ENCODE measurements around the gene TRUB2. TPM values are rescaled to one million over a fixed set of nuclear protein-coding genes. Genes with fewer than 3 reads are reported as not detected.
"Not testable (repeated sequence)": the region's sequence is repeated elsewhere in the genome, so short reads cannot be mapped to it uniquely, and the experiment has no call there.

TRUB2 gene
- total RNA-seq, 1 experiment from 2014 or later, result 28.2 TPM

GRCh38 chr9:128288273-128289004, 33.8 kb downstream of the TRUB2 start:
- H3K4me3 ChIP-seq (ENCODE audit: low read length), result no peak overlapping the region
- H3K27ac ChIP-seq (ENCODE audit: low read length), result no peak overlapping the region
- peaks cover 5% of the 10 kb centered on the region for H3K4me1 ChIP-seq (ENCODE audit: low read length)
- no peaks in the 10 kb centered on the region for H4K20me1 ChIP-seq (ENCODE audit: insufficient read depth, low read depth, low read length)
- no peaks in the 10 kb centered on the region for H3K9me3 ChIP-seq (ENCODE audit: low read length)
- no peaks in the 10 kb centered on the region for H3K79me2 ChIP-seq (ENCODE audit: low read length)
- no peaks in the 10 kb centered on the region for H3K36me3 ChIP-seq (ENCODE audit: insufficient read depth, low read length)
- no peak overlapping the region for H3K4me2 ChIP-seq (ENCODE audit: low read depth, low read length, poor library complexity, severe bottlenecking)
- H3K9me2 ChIP-seq (replicated peaks; ENCODE audit: insufficient read depth, low read length), result no peaks in the 10 kb centered on the region
- H3K9ac ChIP-seq (ENCODE audit: low read length), result no peak overlapping the region
- no peak for DNase-seq
- no peaks in the 10 kb centered on the region for H3K27me3 ChIP-seq (ENCODE audit: low read length)
- no peak overlapping the region for H2AFZ ChIP-seq (ENCODE audit: low read length)

GRCh38 chr9:128286440-128286839, 35.8 kb downstream of the TRUB2 start:
- Histone ChIP-seq H3K4me1 (ENCODE audit: low read length) (no peaks in the 10 kb centered on the region), H3K36me3 (ENCODE audit: insufficient read depth, low read length) (no peaks in the 10 kb centered on the region), H3K9ac (ENCODE audit: low read length) (no peak overlapping the region), H2AFZ (ENCODE audit: low read length) (no peak overlapping the region), H3K9me3 (ENCODE audit: low read length) (no peaks in the 10 kb centered on the region), H3K9me2 (replicated peaks; ENCODE audit: insufficient read depth, low read length) (no peaks in the 10 kb centered on the region), H3K27ac (ENCODE audit: low read length) (no peak overlapping the region), H3K79me2 (ENCODE audit: low read length) (no peaks in the 10 kb centered on the region), H4K20me1 (ENCODE audit: insufficient read depth, low read depth, low read length) (no peaks in the 10 kb centered on the region), H3K4me2 (ENCODE audit: low read depth, low read length, poor library complexity, severe bottlenecking) (no peak overlapping the region), H3K27me3 (ENCODE audit: low read length) (no peaks in the 10 kb centered on the region), H3K4me3 (ENCODE audit: low read length) (no peak overlapping the region)
- DNase-seq, result no peak

- Histone ChIP-seq H3K9me3 (ENCODE audit: low read length) (no peaks in the 10 kb centered on the region), H4K20me1 (ENCODE audit: insufficient read depth, low read depth, low read length) (no peaks in the 10 kb centered on the region), H3K4me1 (ENCODE audit: low read length) (no peaks in the 10 kb centered on the region), H3K9ac (ENCODE audit: low read length) (no peak overlapping the region), H3K4me3 (ENCODE audit: low read length) (no peak overlapping the region), H3K4me2 (ENCODE audit: low read depth, low read length, poor library complexity, severe bottlenecking) (no peak overlapping the region), H3K9me2 (replicated peaks; ENCODE audit: insufficient read depth, low read length) (no peaks in the 10 kb centered on the region), H2AFZ (ENCODE audit: low read length) (no peak overlapping the region), H3K36me3 (ENCODE audit: insufficient read depth, low read length) (no peaks in the 10 kb centered on the region), H3K27me3 (ENCODE audit: low read length) (no peaks in the 10 kb centered on the region), H3K79me2 (ENCODE audit: low read length) (no peaks in the 10 kb centered on the region), H3K27ac (ENCODE audit: low read length) (no peak overlapping the region)
- no peak for DNase-seq
These were observed 37.0 kb downstream of the TRUB2 start for GRCh38 chr9:128285033-128285784.

GRCh38 chr9:128282500-128282899, 39.7 kb downstream of the TRUB2 start:
- no peaks in the 10 kb centered on the region for H4K20me1 ChIP-seq (ENCODE audit: insufficient read depth, low read depth, low read length)
- H3K79me2 ChIP-seq (ENCODE audit: low read length), result no peaks in the 10 kb centered on the region
- no peak overlapping the region for H3K27ac ChIP-seq (ENCODE audit: low read length)
- H3K9me3 ChIP-seq (ENCODE audit: low read length), result no peaks in the 10 kb centered on the region
- H3K9ac ChIP-seq (ENCODE audit: low read length), result no peak overlapping the region
- no peak for DNase-seq
- H3K27me3 ChIP-seq (ENCODE audit: low read length), result no peaks in the 10 kb centered on the region
- H3K4me3 ChIP-seq (ENCODE audit: low read length), result no peak overlapping the region
- H2AFZ ChIP-seq (ENCODE audit: low read length), result no peak overlapping the region
- H3K36me3 ChIP-seq (ENCODE audit: insufficient read depth, low read length), result no peaks in the 10 kb centered on the region
- peaks cover 1% of the 10 kb centered on the region for H3K4me1 ChIP-seq (ENCODE audit: low read length)
- H3K9me2 ChIP-seq (replicated peaks; ENCODE audit: insufficient read depth, low read length), result no peaks in the 10 kb centered on the region
- H3K4me2 ChIP-seq (ENCODE audit: low read depth, low read length, poor library complexity, severe bottlenecking), result no peak overlapping the region

- Histone ChIP-seq H3K36me3 (ENCODE audit: insufficient read depth, low read length) (no peaks in the 10 kb centered on the region), H3K27me3 (ENCODE audit: low read length) (no peaks in the 10 kb centered on the region), H3K9ac (ENCODE audit: low read length) (no peak overlapping the region), H3K4me1 (ENCODE audit: low read length) (peaks cover 11% of the 10 kb centered on the region), H3K9me3 (ENCODE audit: low read length) (no peaks in the 10 kb centered on the region), H3K4me2 (ENCODE audit: low read depth, low read length, poor library complexity, severe bottlenecking) (no peak overlapping the region), H3K9me2 (replicated peaks; ENCODE audit: insufficient read depth, low read length) (no peaks in the 10 kb centered on the region), H2AFZ (ENCODE audit: low read length) (no peak overlapping the region), H3K27ac (ENCODE audit: low read length) (no peak overlapping the region), H4K20me1 (ENCODE audit: insufficient read depth, low read depth, low read length) (no peaks in the 10 kb centered on the region), H3K79me2 (ENCODE audit: low read length) (peaks cover 13% of the 10 kb centered on the region), H3K4me3 (ENCODE audit: low read length) (no peak overlapping the region)
- DNase-seq, result no peak
These were observed 42.1 kb downstream of the TRUB2 start for GRCh38 chr9:128280084-128280622.

- H2AFZ ChIP-seq (ENCODE audit: low read length); H3K4me2 ChIP-seq (ENCODE audit: low read depth, low read length, poor library complexity, severe bottlenecking); H3K9me3 ChIP-seq (ENCODE audit: low read length); H3K36me3 ChIP-seq (ENCODE audit: insufficient read depth, low read length); H3K27me3 ChIP-seq (ENCODE audit: low read length); DNase-seq; H3K27ac ChIP-seq (ENCODE audit: low read length); H3K9ac ChIP-seq (ENCODE audit: low read length); H4K20me1 ChIP-seq (ENCODE audit: insufficient read depth, low read depth, low read length); H3K4me3 ChIP-seq (ENCODE audit: low read length); H3K9me2 ChIP-seq (replicated peaks; ENCODE audit: insufficient read depth, low read length): not testable (repeated sequence)
- peaks cover 21% of the 10 kb centered on the region for H3K79me2 ChIP-seq (ENCODE audit: low read length)
- peaks cover 19% of the 10 kb centered on the region for H3K4me1 ChIP-seq (ENCODE audit: low read length)
These were observed 42.9 kb downstream of the TRUB2 start for GRCh38 chr9:128279088-128280073.

- DNase-seq, result no peak
- peaks cover 24% of the 10 kb centered on the region for H3K4me1 ChIP-seq (ENCODE audit: low read length)
- H3K36me3 ChIP-seq (ENCODE audit: insufficient read depth, low read length), result no peaks in the 10 kb centered on the region
- no peaks in the 10 kb centered on the region for H3K9me3 ChIP-seq (ENCODE audit: low read length)
- H4K20me1 ChIP-seq (ENCODE audit: insufficient read depth, low read depth, low read length), result no peaks in the 10 kb centered on the region
- 0 out of 2 replicates have a peak overlapping the region, but pooled peaks have one; percentile 30 for H3K27ac ChIP-seq (ENCODE audit: low read length)
- H3K79me2 ChIP-seq (ENCODE audit: low read length), result peaks cover 30% of the 10 kb centered on the region
- peak overlapping the region; percentile 95 for H3K4me2 ChIP-seq (ENCODE audit: low read depth, low read length, poor library complexity, severe bottlenecking)
- no peaks in the 10 kb centered on the region for H3K9me2 ChIP-seq (replicated peaks; ENCODE audit: insufficient read depth, low read length)
- H3K9ac ChIP-seq (ENCODE audit: low read length), result peak overlapping the region; percentile 95
- H2AFZ ChIP-seq (ENCODE audit: low read length), result peak overlapping the region; percentile 44; the same call in 1 of the 2 replicates
- H3K27me3 ChIP-seq (ENCODE audit: low read length), result no peaks in the 10 kb centered on the region
- H3K4me3 ChIP-seq (ENCODE audit: low read length), result peak overlapping the region; percentile 91
These were observed 45.5 kb downstream of the TRUB2 start for GRCh38 chr9:128276574-128277270.
